Right renal cortex interstitium (tissue), 3 donors: ENCODE data around the gene CACHD1. TPM values are rescaled to one million over a fixed set of nuclear protein-coding genes. Genes with fewer than 3 reads are reported as not detected.

ENCODE experiments used
- DNase-seq, 3 donors: peaks; one replicate each; pipeline ENCODE4 v3.0.0-alpha.2; 2013; ENCODE audit warnings: low read depth in 3 of 3, low spot score in 2 of 3
- polyA plus RNA-seq, 3 donors: library from polyadenylated mRNA; unstranded; fragments of 120-200 nt; gene quantifications; one replicate each; pipeline ENCODE4 v1.2.1, GENCODE V29; 2013; ENCODE audit not compliant: insufficient read length in 3 of 3

Gene CACHD1
- polyA plus RNA-seq, 3 donors = 50.7 to 66.3 (median 56.8) TPM

- no peak for DNase-seq
These were observed 175.8 kb downstream of the CACHD1 start for GRCh38 chr1:64645735-64646134.

DNA sequence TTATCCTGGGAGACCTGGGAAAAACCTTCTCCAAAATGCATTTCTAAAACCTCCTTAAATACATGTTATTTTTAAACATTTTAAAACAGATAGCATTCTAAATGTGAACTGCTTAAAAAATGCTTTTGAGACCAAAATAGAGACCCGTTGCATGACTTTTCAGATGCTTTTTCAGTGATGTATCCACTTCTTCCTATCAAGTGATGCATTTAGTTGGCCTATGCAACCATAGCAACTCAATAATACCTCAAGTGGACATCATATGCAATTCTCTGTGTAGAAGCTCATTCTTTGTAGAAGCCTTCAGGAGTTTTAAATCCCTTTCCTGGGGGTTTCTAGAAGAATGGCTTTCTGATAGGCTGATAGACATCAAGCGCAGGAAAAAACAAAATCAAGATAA, 180.5 kb downstream of the CACHD1 start:
- DNase-seq = no peak

GRCh38 chr1:64651841-64652240, 181.9 kb downstream of the CACHD1 start:
- no peak for DNase-seq

DNA sequence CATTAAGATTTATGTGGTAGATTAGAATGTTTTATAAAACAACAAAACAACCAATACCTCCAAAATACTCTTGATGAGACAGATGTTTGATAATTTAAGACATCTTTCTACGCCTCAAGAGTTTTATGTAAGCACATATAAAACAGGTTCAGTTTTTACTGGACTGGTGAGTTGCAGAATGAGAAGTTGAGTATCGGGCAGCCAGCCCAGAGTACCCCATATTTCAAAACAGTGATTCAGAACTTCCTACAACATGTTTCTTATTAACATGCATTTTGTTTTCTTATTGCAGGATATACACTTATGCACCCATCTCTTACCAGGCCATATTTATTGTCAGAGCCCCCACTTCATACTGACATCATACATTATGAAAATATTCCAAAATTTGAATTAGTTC, 183.5 kb downstream of the CACHD1 start:
- no peak for DNase-seq

GRCh38 chr1:64654519-64655341, 184.8 kb downstream of the CACHD1 start:
- DNase-seq = no peak

GRCh38 chr1:64655861-64656260, 185.9 kb downstream of the CACHD1 start:
- no peak for DNase-seq

DNA sequence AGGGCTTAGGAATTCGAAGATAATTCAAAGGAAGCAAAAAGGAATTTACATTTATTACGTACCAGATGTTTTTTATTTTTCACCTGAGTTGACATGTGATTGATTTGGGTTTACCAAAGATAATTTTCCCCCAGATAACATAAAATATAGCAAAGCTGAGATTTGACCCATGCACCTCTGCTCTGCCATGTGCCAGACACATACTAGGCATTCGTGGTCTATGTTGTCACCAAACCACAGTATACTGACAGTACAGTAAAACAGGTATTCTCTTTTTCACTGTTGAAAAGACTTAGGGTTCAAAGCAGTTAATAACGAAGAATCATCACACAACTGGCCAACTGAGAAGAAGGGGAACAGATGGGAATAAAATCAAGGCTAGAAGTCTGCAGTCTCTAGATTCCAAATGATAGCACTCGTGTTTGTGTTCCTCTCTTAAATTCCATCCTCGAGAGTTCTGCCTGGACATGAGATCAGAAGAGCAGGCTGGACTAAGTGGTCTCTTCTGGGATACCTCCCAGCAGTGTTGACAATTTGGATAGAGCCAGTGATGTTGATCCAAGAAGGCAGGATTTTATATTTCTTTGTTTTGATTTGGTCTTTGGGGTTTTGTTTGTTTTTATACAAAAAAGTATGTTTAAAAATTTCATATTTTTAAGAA, 189.7 kb downstream of the CACHD1 start:
- no peak for DNase-seq

GRCh38 chr1:64663668-64664067, 193.7 kb downstream of the CACHD1 start:
- DNase-seq = no peak

GRCh38 chr1:64664299-64664698, 194.4 kb downstream of the CACHD1 start:
- DNase-seq = no peak

- no peak for DNase-seq
These were observed 199.3 kb downstream of the CACHD1 start for GRCh38 chr1:64669098-64669675.

DNA sequence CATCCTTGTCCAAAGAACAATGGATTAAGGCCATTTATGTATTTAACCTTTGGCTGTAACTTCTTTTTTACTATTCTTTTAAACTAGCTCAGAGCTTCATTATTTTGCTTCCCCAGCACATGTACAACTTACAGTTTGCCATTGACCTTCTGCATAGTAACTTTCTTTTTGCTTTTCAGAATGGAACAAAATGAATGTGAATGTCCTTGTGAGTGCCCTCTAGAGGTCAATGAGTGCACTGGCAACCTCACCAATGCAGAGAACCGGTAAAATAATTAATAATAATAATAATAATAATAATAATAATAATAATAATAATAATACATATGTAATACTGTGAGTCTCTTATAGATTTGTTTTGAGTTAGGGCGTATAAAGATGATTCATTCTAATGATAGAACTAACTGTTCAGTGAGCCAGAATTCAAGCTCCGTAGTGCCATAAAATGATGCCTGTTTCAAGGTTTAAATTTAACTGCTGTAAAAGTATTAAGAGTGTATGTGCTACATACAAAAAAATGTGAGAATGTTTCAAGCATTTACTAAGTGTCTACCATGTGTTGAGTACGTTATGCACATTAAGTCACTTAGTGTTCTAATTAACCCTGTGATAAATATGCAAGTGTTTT, 205.9 kb downstream of the CACHD1 start:
- no peak for DNase-seq

DNA sequence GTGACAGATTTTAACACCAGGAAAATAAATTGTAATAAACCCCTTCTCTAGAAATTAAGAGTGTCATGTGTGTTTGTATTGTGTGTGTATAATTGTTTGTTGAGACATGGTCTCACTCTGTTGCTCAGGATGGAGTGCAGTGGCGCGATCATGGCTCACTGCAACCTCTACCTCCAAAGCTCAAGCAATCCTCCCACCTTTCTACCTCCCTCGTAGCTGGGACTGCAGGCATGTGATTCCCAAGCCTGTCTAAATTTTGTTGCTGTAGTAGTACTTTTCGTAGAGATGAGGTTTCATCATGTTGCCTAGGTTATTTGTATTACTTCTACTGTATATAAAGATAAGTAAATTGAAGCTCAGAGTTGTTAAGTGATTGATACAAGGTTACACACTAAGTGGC, 206.5 kb downstream of the CACHD1 start:
- DNase-seq = no peak

DNA sequence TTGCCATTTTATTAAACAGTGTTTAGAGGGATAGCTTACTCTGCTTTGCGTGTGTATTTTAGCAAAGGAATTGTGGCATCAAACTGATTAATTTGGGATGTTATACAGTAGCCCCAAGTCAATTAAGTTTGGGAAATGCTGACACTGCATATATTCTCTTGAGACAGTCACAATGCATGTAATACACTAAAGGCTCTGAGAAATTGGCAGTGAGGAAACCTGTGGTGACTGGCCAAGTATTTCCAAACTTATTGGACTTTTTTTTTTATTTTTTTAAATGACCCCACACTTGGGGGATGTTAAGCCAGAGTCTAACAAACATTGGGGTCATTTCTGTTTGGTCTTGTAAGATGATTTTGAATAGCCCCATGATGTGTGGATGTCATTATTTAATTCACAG, 207.6 kb downstream of the CACHD1 start:
- DNase-seq = no peak

- no peak for DNase-seq
These were observed 208.4 kb downstream of the CACHD1 start for GRCh38 chr1:64678366-64678765.

- DNase-seq = no peak
These were observed 209.2 kb downstream of the CACHD1 start for GRCh38 chr1:64679177-64679576.

DNA sequence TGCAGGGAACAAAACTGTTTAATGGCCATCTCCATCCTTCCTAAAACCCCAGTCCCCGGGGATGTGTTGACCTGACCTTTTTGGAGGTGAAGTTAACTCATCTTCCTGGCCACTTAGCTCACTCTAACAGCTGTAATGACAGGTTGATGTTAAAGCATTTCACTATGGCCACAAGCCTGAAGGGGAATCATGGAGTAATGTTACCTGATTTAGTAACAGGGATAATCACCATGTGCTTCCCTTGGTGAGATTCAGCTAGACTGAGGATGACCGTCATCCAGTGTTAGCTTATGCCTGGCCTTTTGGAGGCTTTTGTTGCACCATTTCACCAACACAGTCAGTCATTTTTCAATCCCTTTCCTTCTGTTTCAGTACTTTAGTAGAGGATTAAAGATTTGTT, 210.7 kb downstream of the CACHD1 start:
- no peak for DNase-seq

DNA sequence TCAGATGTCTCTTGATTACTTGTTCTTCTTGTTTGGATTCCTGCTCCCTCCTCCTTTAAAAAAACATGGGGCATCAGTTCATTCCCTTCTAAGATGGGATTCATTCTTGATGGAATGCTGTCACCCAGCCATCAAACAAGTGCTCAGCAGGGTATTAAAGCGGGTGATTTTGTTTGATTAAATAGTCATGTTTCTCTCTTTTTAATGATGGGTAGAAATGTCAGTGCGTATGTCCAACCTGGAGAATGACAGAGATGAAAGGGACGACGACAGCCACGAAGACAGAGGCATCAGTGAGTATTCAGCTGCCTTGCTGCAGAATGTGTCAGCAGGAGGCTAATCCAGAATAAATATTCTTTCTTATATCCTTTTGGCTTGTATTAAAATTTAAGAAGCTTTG, 211.1 kb downstream of the CACHD1 start:
- DNase-seq = no peak

DNA sequence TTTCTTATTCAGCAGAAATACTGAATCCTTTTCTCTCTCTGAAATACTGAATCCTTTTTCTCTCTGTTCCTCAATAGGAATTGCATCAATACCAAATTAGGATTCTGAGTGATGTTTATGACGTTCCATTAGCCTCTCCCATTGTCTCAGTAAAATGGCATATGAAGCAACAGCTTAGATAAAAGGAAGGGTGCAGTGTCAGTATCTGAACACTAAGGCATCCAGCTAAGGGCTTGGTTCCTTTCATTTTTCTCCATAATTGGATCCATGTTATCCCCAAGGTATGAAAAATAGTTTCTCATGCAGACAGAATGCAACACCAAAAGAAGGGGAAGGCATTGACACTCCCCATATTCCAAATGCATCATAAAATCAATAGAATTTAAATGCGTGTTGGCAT, 213.5 kb downstream of the CACHD1 start:
- DNase-seq = no peak

GRCh38 chr1:64685217-64685616, 215.3 kb downstream of the CACHD1 start:
- no peak for DNase-seq

DNA sequence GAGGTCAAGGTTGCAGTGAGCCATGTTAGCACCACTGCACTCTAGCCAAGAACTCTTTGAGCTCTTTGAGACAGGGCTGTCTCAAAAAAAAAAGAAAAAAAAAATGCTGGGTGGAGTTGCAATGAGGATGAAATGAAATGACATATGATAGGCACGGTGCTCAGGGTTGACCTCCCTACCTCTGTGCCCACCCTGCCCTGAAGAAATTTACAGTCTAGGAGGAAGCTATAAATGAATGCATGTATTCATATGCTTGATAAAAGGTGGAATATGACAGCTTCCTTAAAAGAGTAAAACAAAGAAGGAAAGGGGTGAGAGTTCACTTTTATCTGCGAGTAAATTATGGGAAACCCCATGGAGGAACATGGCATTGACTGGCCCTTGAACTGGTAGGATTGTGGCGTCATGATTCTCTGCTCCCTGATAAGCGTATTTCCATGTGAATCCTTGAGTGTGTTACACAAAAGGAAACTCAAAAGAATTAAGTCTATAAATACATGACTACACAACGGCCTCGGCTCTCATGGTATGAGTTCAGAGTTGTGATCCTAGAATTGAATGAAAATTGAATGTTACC, 215.9 kb downstream of the CACHD1 start:
- no peak for DNase-seq
